WTC11 (cell line): ENCODE measurements around the gene HIC1. TPM values are rescaled to one million over a fixed set of nuclear protein-coding genes. Genes with fewer than 3 reads are reported as not detected.

Experiments used
- ATAC-seq: fragments of 200-7000 bp; cut with Tn5 transposase; 2 replicates; pipeline ENCODE4 v1.10.0; 2021; ENCODE audit warnings: mild to moderate bottlenecking, moderate library complexity
- CTCF ChIA-PET: fragments of 300-600 bp; sonication (Branson Sonifier 250); formaldehyde crosslinking; loops from one replicate; lab custom pipeline; 2021; ENCODE audit warnings: antibody characterized with exemption; lab: Charles Lee
- POLR2A ChIA-PET: fragments of 350-600 bp; sonication (Branson Sonifier 250); formaldehyde crosslinking; loops from one replicate; lab custom pipeline; 2021; ENCODE audit warnings: antibody characterized with exemption; lab: Charles Lee
- DNase-seq: peaks from one replicate; pipeline ENCODE4 v3.0.0; 2021; ENCODE audit warnings: low spot score
- H3K27ac Mint-ChIP-seq: 2 replicates; pipeline ENCODE4 v1.8.0; 2021; ENCODE audit warnings: mixed read lengths
- H3K27me3 Mint-ChIP-seq: 2 replicates; pipeline ENCODE4 v1.8.0; 2021; ENCODE audit warnings: low read depth, mild to moderate bottlenecking, moderate library complexity, mixed read lengths
- H3K36me3 Mint-ChIP-seq: 2 replicates; pipeline ENCODE4 v1.8.0; 2021; ENCODE audit warnings: mixed read lengths
- H3K4me1 Mint-ChIP-seq: 2 replicates; pipeline ENCODE4 v1.8.0; 2022; ENCODE audit warnings: mixed read lengths
- H3K4me3 Mint-ChIP-seq: 2 replicates; pipeline ENCODE4 v1.8.0; 2021; ENCODE audit warnings: mild to moderate bottlenecking, moderate library complexity, mixed read lengths
- H3K9me3 Mint-ChIP-seq: 2 replicates; pipeline ENCODE4 v1.8.0; 2021; ENCODE audit warnings: mixed read lengths
- ATF3 ChIP-seq: sonication (generic); formaldehyde crosslinking; conservative IDR thresholded peaks from 2 replicates; pipeline ENCODE4 v1.8.1; 2022; ENCODE audit warnings: mild to moderate bottlenecking, missing genetic modification reagents
- ELF4 ChIP-seq: sonication (generic); formaldehyde crosslinking; IDR thresholded peaks from 2 replicates; pipeline ENCODE4 v1.8.1; 2022; ENCODE audit warnings: low read depth, mild to moderate bottlenecking, moderate library complexity, missing genetic modification reagents
- EMX1 ChIP-seq: fragments of 250-450 bp; sonication (Bioruptor Pico); IDR thresholded peaks from 2 replicates; pipeline ENCODE4 v1.8.0; 2021; ENCODE audit warnings: mild to moderate bottlenecking
- ESRRA ChIP-seq: sonication (generic); formaldehyde crosslinking; IDR thresholded peaks from 2 replicates; pipeline ENCODE4 v1.8.1; 2022; ENCODE audit warnings: mild to moderate bottlenecking, missing genetic modification reagents, borderline replicate concordance
- ETV6 ChIP-seq: sonication (generic); formaldehyde crosslinking; IDR thresholded peaks from 2 replicates; pipeline ENCODE4 v1.8.1; 2022; ENCODE audit warnings: mild to moderate bottlenecking, missing genetic modification reagents
- FOXJ3 ChIP-seq: sonication (generic); formaldehyde crosslinking; IDR thresholded peaks from 2 replicates; pipeline ENCODE4 v1.9.0; 2021; ENCODE audit warnings: missing genetic modification reagents, mild to moderate bottlenecking, borderline replicate concordance
- FOXP1 ChIP-seq: sonication (generic); formaldehyde crosslinking; IDR thresholded peaks from 2 replicates; pipeline ENCODE4 v1.8.0; 2022; ENCODE audit warnings: missing genetic modification reagents, mild to moderate bottlenecking, moderate library complexity, borderline replicate concordance
- GTF2I ChIP-seq: fragments of 250-450 bp; sonication (Bioruptor Pico); conservative IDR thresholded peaks from 2 replicates; pipeline ENCODE4 v1.4.0; 2021; ENCODE audit warnings: mild to moderate bottlenecking
- JAZF1 ChIP-seq: fragments of 250-450 bp; sonication (Bioruptor Pico); IDR thresholded peaks from 2 replicates; pipeline ENCODE4 v1.9.0; 2021; ENCODE audit warnings: moderate library complexity, mild to moderate bottlenecking, inconsistent platforms
- KAT7 ChIP-seq: sonication (generic); formaldehyde crosslinking; IDR thresholded peaks from 2 replicates; pipeline ENCODE4 v1.8.1; 2023; ENCODE audit warnings: missing genetic modification reagents, mild to moderate bottlenecking, borderline replicate concordance
- MAX ChIP-seq: sonication (generic); formaldehyde crosslinking; IDR thresholded peaks from 2 replicates; pipeline ENCODE4 v1.8.0; 2022; ENCODE audit warnings: mild to moderate bottlenecking, missing genetic modification reagents
- MYBL2 ChIP-seq: sonication (generic); formaldehyde crosslinking; IDR thresholded peaks from 2 replicates; pipeline ENCODE4 v1.8.1; 2023; ENCODE audit warnings: mild to moderate bottlenecking, moderate library complexity, missing genetic modification reagents
- NFATC4 ChIP-seq: fragments of 250-450 bp; sonication (Bioruptor Pico); IDR thresholded peaks from 2 replicates; pipeline ENCODE4 v1.9.0; 2021; ENCODE audit warnings: mild to moderate bottlenecking
- NFE2L1 ChIP-seq: sonication (generic); formaldehyde crosslinking; IDR thresholded peaks from 2 replicates; pipeline ENCODE4 v1.8.1; 2023; ENCODE audit warnings: missing genetic modification reagents
- RELA ChIP-seq: sonication (generic); formaldehyde crosslinking; IDR thresholded peaks from 2 replicates; pipeline ENCODE4 v1.8.1; 2022; ENCODE audit warnings: missing genetic modification reagents, mild to moderate bottlenecking, borderline replicate concordance
- SMAD3 ChIP-seq: sonication (generic); formaldehyde crosslinking; IDR thresholded peaks from 2 replicates; pipeline ENCODE4 v1.8.0; 2022; ENCODE audit warnings: missing genetic modification reagents, mild to moderate bottlenecking, borderline replicate concordance
- SMAD4 ChIP-seq: sonication (generic); formaldehyde crosslinking; IDR thresholded peaks from 2 replicates; pipeline ENCODE4 v1.8.0; 2022; ENCODE audit warnings: mild to moderate bottlenecking, missing genetic modification reagents
- SP1 ChIP-seq: sonication (generic); formaldehyde crosslinking; conservative IDR thresholded peaks from 2 replicates; pipeline ENCODE4 v1.8.1; 2022; ENCODE audit warnings: missing genetic modification reagents
- TEAD4 ChIP-seq: sonication (generic); formaldehyde crosslinking; IDR thresholded peaks from 2 replicates; pipeline ENCODE4 v1.8.0; 2022; ENCODE audit warnings: mild to moderate bottlenecking, missing genetic modification reagents
- ZMAT4 ChIP-seq: fragments of 250-450 bp; sonication (Bioruptor Pico); IDR thresholded peaks from 2 replicates; pipeline ENCODE4 v1.9.0; 2021; ENCODE audit warnings: mild to moderate bottlenecking
- ZNF232 ChIP-seq: sonication (generic); formaldehyde crosslinking; IDR thresholded peaks from 2 replicates; pipeline ENCODE4 v1.8.0; 2022; ENCODE audit warnings: mild to moderate bottlenecking, missing genetic modification reagents
- total RNA-seq: library from RNA; stranded (reverse); gene quantifications from 3 replicates; pipeline ENCODE4 v1.2.3, GENCODE V29; 2021
- TF ChIP-seq, protein P1 (sequence below): sonication (generic); formaldehyde crosslinking; IDR thresholded peaks from 2 replicates; pipeline ENCODE4 v1.8.0; 2023; ENCODE audit warnings: missing genetic modification reagents, mild to moderate bottlenecking, borderline replicate concordance

HIC1 gene
- total RNA-seq, 1 experiment from 2014 or later = 0.37 TPM

DNA sequence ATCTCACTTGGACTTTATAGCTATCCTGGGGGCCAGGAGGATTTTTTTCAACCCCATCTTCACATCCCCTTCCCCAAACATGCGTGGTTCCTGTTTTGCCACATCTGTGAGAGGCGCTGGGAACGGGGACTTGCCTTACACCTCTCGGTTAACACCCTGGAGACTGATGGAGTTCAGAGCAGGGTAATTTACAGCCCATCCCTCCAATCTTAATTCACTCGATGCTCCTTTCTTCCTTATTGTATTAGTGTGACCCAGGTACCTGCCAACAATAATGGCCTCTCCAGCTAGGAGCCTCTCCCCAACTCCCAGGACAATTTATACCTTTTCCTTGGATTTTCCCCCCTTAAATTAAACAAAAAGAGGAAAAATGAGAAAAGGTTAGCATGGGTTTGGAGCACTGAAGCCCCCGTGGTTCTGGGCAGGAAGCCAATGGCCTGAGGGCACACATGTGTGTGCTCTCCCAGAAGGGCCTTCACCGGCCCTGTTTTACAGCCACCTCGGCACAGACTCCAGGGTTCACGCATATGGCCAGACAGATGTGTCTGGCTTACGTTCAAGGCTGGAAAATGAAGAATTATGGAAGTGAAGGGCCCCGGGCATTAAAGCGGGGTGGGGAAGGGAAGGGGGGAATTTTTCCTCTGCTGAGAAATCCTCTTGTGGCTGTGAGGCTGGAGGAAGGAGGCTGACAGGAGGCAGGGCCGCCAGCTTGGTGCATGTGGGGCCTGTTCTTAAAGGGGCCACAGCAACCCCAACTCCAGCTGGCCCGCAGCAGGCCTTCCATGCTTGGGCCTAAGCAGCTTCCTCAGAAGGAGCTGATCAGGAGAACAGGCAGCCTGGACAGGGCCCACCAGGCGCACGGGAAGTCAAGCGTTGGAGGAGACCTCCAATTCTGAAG, 21.4 kb downstream of the HIC1 start:
- Mint-ChIP-seq H3K27me3 (no peaks in the 10 kb centered on the region), H3K4me1 (peaks cover 11% of the 10 kb centered on the region), H3K27ac (peak overlapping the region; percentile 78), H3K9me3 (no peaks in the 10 kb centered on the region), H3K4me3 (no peak overlapping the region), H3K36me3 (peaks cover 8% of the 10 kb centered on the region)
- no peak for ATAC-seq
- CTCF ChIA-PET = interaction anchor here (0.9 to 3.7 kb wide), 10 partner anchors 14 to 169 kb away, joined by 3 to 21 read pairs (median 6); partner anchors contain the start of gene HIC1
- DNase-seq = no peak
- TF ChIP-seq GTF2I (CRISPR knock-in tag) (no peak), ELF4 (CRISPR knock-in tag) (no peak)
- POLR2A ChIA-PET = no interaction called here

DNA sequence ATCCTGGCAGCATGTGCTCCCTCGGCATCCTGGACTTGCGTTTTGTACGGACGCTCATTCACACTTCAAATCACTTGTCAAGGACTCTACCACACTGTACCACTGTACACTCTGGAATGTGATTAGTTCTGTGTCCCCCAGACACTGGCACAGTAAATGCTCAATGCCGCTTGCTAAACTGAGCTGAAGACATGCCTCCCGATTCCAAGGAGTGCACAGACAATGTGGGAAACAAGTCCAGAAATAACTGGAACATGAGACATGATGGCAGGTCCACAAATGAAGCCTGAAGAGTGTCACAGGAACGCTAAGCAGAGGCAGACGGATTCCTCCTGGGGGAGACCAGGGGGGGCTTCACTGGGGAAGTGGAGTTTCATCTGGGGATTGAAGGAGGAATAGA, 22.1 kb downstream of the HIC1 start:
- Mint-ChIP-seq H3K4me1 (peaks cover 10% of the 10 kb centered on the region), H3K9me3 (no peaks in the 10 kb centered on the region), H3K4me3 (no peak overlapping the region), H3K36me3 (peaks cover 11% of the 10 kb centered on the region)
- POLR2A ChIA-PET = no interaction called here
- TF ChIP-seq GTF2I (CRISPR knock-in tag) (no peak), TEAD4 (CRISPR knock-in tag) (no peak), EMX1 (no peak), RELA (CRISPR knock-in tag) (no peak), SMAD4 (CRISPR knock-in tag) (no peak), ZNF232 (CRISPR knock-in tag) (no peak), JAZF1 (CRISPR knock-in tag) (no peak), ATF3 (CRISPR knock-in tag) (no peak)
- TF ChIP-seq, protein P1, sequence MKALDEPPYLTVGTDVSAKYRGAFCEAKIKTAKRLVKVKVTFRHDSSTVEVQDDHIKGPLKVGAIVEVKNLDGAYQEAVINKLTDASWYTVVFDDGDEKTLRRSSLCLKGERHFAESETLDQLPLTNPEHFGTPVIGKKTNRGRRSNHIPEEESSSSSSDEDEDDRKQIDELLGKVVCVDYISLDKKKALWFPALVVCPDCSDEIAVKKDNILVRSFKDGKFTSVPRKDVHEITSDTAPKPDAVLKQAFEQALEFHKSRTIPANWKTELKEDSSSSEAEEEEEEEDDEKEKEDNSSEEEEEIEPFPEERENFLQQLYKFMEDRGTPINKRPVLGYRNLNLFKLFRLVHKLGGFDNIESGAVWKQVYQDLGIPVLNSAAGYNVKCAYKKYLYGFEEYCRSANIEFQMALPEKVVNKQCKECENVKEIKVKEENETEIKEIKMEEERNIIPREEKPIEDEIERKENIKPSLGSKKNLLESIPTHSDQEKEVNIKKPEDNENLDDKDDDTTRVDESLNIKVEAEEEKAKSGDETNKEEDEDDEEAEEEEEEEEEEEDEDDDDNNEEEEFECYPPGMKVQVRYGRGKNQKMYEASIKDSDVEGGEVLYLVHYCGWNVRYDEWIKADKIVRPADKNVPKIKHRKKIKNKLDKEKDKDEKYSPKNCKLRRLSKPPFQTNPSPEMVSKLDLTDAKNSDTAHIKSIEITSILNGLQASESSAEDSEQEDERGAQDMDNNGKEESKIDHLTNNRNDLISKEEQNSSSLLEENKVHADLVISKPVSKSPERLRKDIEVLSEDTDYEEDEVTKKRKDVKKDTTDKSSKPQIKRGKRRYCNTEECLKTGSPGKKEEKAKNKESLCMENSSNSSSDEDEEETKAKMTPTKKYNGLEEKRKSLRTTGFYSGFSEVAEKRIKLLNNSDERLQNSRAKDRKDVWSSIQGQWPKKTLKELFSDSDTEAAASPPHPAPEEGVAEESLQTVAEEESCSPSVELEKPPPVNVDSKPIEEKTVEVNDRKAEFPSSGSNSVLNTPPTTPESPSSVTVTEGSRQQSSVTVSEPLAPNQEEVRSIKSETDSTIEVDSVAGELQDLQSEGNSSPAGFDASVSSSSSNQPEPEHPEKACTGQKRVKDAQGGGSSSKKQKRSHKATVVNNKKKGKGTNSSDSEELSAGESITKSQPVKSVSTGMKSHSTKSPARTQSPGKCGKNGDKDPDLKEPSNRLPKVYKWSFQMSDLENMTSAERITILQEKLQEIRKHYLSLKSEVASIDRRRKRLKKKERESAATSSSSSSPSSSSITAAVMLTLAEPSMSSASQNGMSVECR = no peak
- TF ChIP-seq, all 79 proteins: peak for 0
- DNase-seq (no peak), ATAC-seq (no peak)
- CTCF ChIA-PET = interaction anchor here (0.9 to 3.7 kb wide), 6 partner anchors 13 to 168 kb away, joined by 3 to 21 read pairs (median 8); partner anchors contain the start of gene HIC1
- Mint-ChIP-seq H3K27me3 (no peaks in the 10 kb centered on the region), H3K27ac (peak overlapping the region; percentile 76; the same call in 1 of the 2 replicates)

DNA sequence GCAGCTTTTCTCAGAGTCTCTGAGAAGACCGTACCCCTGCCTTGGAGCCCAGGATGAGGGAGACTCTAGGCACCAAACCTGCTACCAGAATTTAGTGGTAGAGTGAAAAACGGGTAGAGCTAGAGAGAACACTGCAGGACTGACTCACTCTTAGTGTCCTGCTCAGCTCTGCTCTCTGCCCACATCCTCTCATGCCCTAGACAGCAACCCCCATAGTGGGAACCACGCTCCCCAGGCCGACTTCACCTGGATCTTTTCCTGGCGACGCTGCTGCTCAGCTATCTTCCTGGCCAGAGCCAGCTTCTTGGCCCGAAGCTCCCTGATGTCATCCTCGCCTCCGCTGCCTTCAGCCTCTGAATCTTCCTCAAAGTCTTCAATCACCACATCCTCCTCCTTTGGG, 26.7 kb downstream of the HIC1 start:
- TF ChIP-seq SP1 (CRISPR knock-in tag) = no peak
- TF ChIP-seq KAT7 (CRISPR knock-in tag) = no peak
- TF ChIP-seq NFE2L1 (CRISPR knock-in tag) = no peak
- no peak for TF ChIP-seq ZMAT4 (CRISPR knock-in tag)
- TF ChIP-seq ESRRA (CRISPR knock-in tag) = no peak
- no peak for TF ChIP-seq ETV6 (CRISPR knock-in tag)
- no peak for TF ChIP-seq FOXP1 (CRISPR knock-in tag)
- TF ChIP-seq MAX (CRISPR knock-in tag) = no peak
- no peak for TF ChIP-seq FOXJ3 (CRISPR knock-in tag)
- TF ChIP-seq NFATC4 (CRISPR knock-in tag) = no peak
- no peak for TF ChIP-seq SMAD3 (CRISPR knock-in tag)
- TF ChIP-seq GTF2I (CRISPR knock-in tag) = no peak
- TF ChIP-seq MYBL2 (CRISPR knock-in tag) = no peak
- ChIA-PET CTCF (interaction anchor here (1.2 to 1.5 kb wide), 3 partner anchors 13 to 163 kb away, joined by 3 to 6 read pairs (median 6); no protein-coding TSS in a partner anchor), POLR2A (no interaction called here)
- Mint-ChIP-seq H3K9me3 (no peaks in the 10 kb centered on the region), H3K4me1 (no peaks in the 10 kb centered on the region), H3K36me3 (peaks cover 11% of the 10 kb centered on the region), H3K27me3 (no peaks in the 10 kb centered on the region), H3K4me3 (no peak overlapping the region), H3K27ac (no peak overlapping the region; the same call in 1 of the 2 replicates)
- ATAC-seq = no peak
- no peak for DNase-seq
